GM12878 (cell line): ENCODE measurements around the gene MPST. TPM values are rescaled to one million over a fixed set of nuclear protein-coding genes. Genes with fewer than 3 reads are reported as not detected.

Experiments used
- ATAC-seq: fragments of 200-7000 bp; cut with Tn5 transposase; 3 replicates; pipeline ENCODE4 v1.9.1; 2020; ENCODE audit warnings: mild to moderate bottlenecking, moderate library complexity
- BruUV-seq: library from RNA; stranded (reverse); fragments of 400-500 nt; replicated peaks from 2 replicates; lab custom pipeline; 2021; lab: Mats Ljungman, UMichigan
- CTCF ChIA-PET: fragments of 300-600 bp; sonication (Branson Sonifier 250); formaldehyde crosslinking; extraction: SDS; loops from one replicate; lab custom pipeline; 2021; ENCODE audit warnings: inconsistent platforms; lab: Yijun Ruan, JAX
- POLR2A ChIA-PET: fragments of 350-600 bp; formaldehyde crosslinking; extraction: SDS; loops from one replicate; lab custom pipeline; 2021; ENCODE audit warnings: inconsistent platforms; lab: Charles Lee
- RAD21 ChIA-PET: fragments of 300-600 bp; sonication (Branson Sonifier 250); formaldehyde crosslinking; loops from one replicate; lab custom pipeline; 2023; ENCODE audit warnings: antibody characterized with exemption; ENCODE audit not compliant: unreplicated experiment; lab: Charles Lee
- SMC1A ChIA-PET: fragments of 300-600 bp; sonication (Branson Sonifier 250); formaldehyde crosslinking; loops from one replicate; lab custom pipeline; 2023; ENCODE audit not compliant: unreplicated experiment, uncharacterized antibody; lab: Charles Lee
- DNase-seq: peaks from one replicate; pipeline ENCODE4 v3.0.0-alpha.2; 2011; ENCODE audit warnings: low read depth, low spot score
- FAIRE-seq: peaks from 3 replicates; lab custom pipeline; 2011; peaks lifted over from hg19 to GRCh38; lab: Jason Lieb, UNC
- H2AFZ ChIP-seq: 2 replicates; pipeline ENCODE4 v1.6.0; 2011; ENCODE audit warnings: low read depth, low read length, control low read depth; ENCODE audit not compliant: control insufficient read depth
- H3K27ac ChIP-seq: 2 replicates; pipeline ENCODE4 v1.5.1; 2011; ENCODE audit warnings: control low read depth; ENCODE audit not compliant: control insufficient read depth, insufficient read depth
- H3K27me3 ChIP-seq, 2 experiments: replicated peaks in 1 of 2; 2 replicates each; pipeline versions ENCODE4 v1.6.0 to v1.6.1; 2011; ENCODE audit warnings: low read length in 1 of 2; ENCODE audit not compliant: control insufficient read depth in 2 of 2, insufficient read depth in 2 of 2
- H3K36me3 ChIP-seq, 2 experiments: 2 replicates each; pipeline ENCODE4 v1.5.1; 2011; ENCODE audit warnings: low read length in 1 of 2; ENCODE audit not compliant: control insufficient read depth in 2 of 2, insufficient read depth in 2 of 2
- H3K4me1 ChIP-seq: 2 replicates; pipeline ENCODE4 v1.6.1; 2011; ENCODE audit warnings: mild to moderate bottlenecking, low read length, moderate library complexity, mixed read lengths; ENCODE audit not compliant: control insufficient read depth, insufficient read depth
- H3K4me2 ChIP-seq: 2 replicates; pipeline ENCODE4 v1.6.0; 2011; ENCODE audit warnings: control low read depth; ENCODE audit not compliant: control insufficient read depth, insufficient read depth
- H3K4me3 ChIP-seq: fragments of 200-600 bp; sonication (generic); 2 replicates; pipeline ENCODE4 v1.5.1; 2016
- H3K79me2 ChIP-seq: 2 replicates; pipeline ENCODE4 v1.6.0; 2011; ENCODE audit warnings: low read length; ENCODE audit not compliant: control insufficient read depth, insufficient read depth
- H3K9ac ChIP-seq: 2 replicates; pipeline ENCODE4 v1.8.0; 2011; ENCODE audit warnings: low read length, control low read depth, mixed read lengths; ENCODE audit not compliant: control insufficient read depth, insufficient read depth
- H3K9me3 ChIP-seq: replicated peaks from 3 replicates; pipeline ENCODE4 v1.5.1; 2011; ENCODE audit warnings: mild to moderate bottlenecking, low read length; ENCODE audit not compliant: control insufficient read depth, insufficient read depth
- H4K20me1 ChIP-seq: 2 replicates; pipeline ENCODE4 v1.6.0; 2011; ENCODE audit not compliant: control insufficient read depth, insufficient read depth
- BRCA1 ChIP-seq: IDR thresholded peaks from 2 replicates; pipeline ENCODE4 v1.6.1; 2011; ENCODE audit warnings: low read depth, low read length, improper control_type of control experiment
- KLF5 ChIP-seq: fragments of 450-650 bp; IDR thresholded peaks from 2 replicates; pipeline ENCODE4 v1.6.1; 2014; ENCODE audit warnings: mild to moderate bottlenecking; ENCODE audit not compliant: partially characterized antibody
- PAX5 ChIP-seq: IDR thresholded peaks from 2 replicates; pipeline ENCODE4 v1.6.1; 2011; ENCODE audit warnings: low read depth, low read length, borderline replicate concordance
- RAD21 ChIP-seq: IDR thresholded peaks from 2 replicates; pipeline ENCODE4 v1.6.1; 2011; ENCODE audit warnings: mild to moderate bottlenecking, low read depth, low read length, moderate library complexity; ENCODE audit not compliant: insufficient read depth
- SKIL ChIP-seq: fragments of 450-650 bp; IDR thresholded peaks from 2 replicates; pipeline ENCODE4 v1.6.1; 2017; ENCODE audit warnings: mild to moderate bottlenecking, low read depth, inconsistent platforms; ENCODE audit not compliant: poor library complexity, severe bottlenecking
- SMC3 ChIP-seq: IDR thresholded peaks from 2 replicates; pipeline ENCODE4 v1.6.1; 2011; ENCODE audit warnings: low read length, improper control_type of control experiment, borderline replicate concordance
- ZBTB11 ChIP-seq: fragments of 450-650 bp; formaldehyde crosslinking; IDR thresholded peaks from 2 replicates; pipeline ENCODE4 v1.5.0; 2022; ENCODE audit warnings: mild to moderate bottlenecking, missing genetic modification characterization
- WGBS: methylation state at CpG from one replicate; pipeline ENCODE4 v1.1.6; 2016; ENCODE audit warnings: low lambda C conversion rate; ENCODE audit not compliant: insufficient replicate concordance, insufficient coverage; ENCODE audit errors: missing lambda C conversion rate; 5-methylcytosine and 5-hydroxymethylcytosine counted together
- in situ Hi-C: fragments of 300-500 bp; cut with MboI; formaldehyde crosslinking; loops from 9 replicates; pipeline ENCODE4 v1.14.3; 2018; ENCODE audit warnings: mixed read lengths
- intact Hi-C: fragments of 100-400 bp; cut with micrococcal nuclease; formaldehyde crosslinking; loops from one replicate; pipeline ENCODE4 v1.14.2; 2022; ENCODE audit not compliant: unreplicated experiment
- polyA plus RNA-seq, 11 experiments: library from polyadenylated mRNA; depleted of rRNA in 4 of 11; unstranded in 6 of 11; stranded (reverse) in 5 of 11; fragments of >200 nt; fragmentation: Nextera tagmentation in 4 of 11; fragmentation: Illumina TruSeq in 1 of 11; extraction: Ambion mirVana in 4 of 11; extraction: Trizol in 1 of 11; gene quantifications; 1 replicate in 1 of 11; 2 replicates in 10 of 11; pipeline versions ENCODE4 v1.2.1 to v1.2.3, GENCODE V29; 2011 to 2016; ENCODE audit warnings: inconsistent platforms in 2 of 11, missing spikeins in 2 of 11, low read depth in 1 of 11
- total RNA-seq, 4 experiments: library from RNA; depleted of rRNA in 3 of 4; stranded (reverse); fragments of >200 nt in 3 of 4; fragmentation: Illumina TruSeq in 1 of 4; extraction: Trizol in 1 of 4; gene quantifications; 2 replicates each; pipeline versions ENCODE4 v1.2.1 to v1.2.3, GENCODE V29; 2013 to 2021
- TF ChIP-seq, protein P1 (sequence below), 3 experiments: IDR thresholded peaks in 2 of 3; conservative IDR thresholded peaks in 1 of 3; 2 replicates each; pipeline ENCODE4 v1.5.1; 2011; ENCODE audit warnings: low read depth in 3 of 3, low read length in 3 of 3, mild to moderate bottlenecking in 3 of 3, control low read depth in 2 of 3, moderate library complexity in 2 of 3, inconsistent platforms in 1 of 3, mixed read lengths in 1 of 3; ENCODE audit not compliant: control insufficient read depth in 2 of 3, insufficient read depth in 1 of 3; ENCODE audit errors: extremely low read depth in 1 of 3

MPST gene
- total and polyA plus RNA-seq, 10 of the 15 experiments (the other 5 are each of a cell fraction or from before 2014, with no cell fraction given), result 0.95 to 88.7 (median 38.5) TPM

DNA sequence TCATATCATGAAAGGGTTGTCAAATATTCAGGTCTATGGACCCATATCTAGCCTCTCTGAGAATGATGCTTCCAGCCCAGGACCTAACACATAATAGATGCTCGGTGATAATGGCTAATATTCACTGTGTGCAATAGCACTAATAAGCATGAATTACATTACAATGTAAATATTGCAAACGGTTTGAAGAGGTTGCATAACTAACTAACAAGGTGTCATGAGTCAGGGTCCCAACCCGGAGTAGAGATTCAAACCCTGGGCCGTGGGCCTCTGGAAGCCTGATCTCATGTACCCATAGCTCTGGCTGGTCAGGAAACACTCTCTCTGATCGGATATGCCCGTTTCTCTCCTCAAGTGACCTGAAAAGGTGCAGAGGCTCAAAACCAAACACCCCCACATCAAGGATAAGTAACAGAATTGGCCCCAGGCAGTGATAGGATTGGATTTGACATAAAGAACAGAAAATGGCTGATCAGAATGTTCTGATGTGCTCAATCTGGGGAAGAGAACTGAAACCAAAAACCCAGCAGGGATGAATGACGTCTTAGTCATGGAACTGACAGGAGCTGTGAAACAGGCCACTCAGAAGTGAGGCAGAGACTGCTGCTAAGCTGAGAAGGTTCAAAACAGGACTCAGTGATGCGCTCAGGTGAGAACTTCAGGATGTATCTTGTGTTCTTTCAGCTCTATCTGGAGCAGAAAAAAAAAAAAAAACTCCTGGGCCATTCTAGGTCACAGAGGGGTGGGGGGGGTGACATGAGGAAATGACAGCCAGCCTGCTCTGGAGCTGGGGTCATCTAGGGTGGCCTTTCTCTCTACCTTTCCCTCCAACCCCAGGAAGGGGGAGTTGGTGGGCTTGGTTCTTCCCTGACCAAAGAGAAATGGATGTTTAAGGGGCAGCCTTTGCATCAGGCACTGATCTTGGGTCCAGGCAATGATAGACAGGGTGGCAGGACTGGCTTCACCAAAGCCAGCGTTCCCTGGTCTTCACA is 25.4 kb downstream of the MPST start (continued):
- TF ChIP-seq SKIL (no peak), PAX5 (no peak)

DNA sequence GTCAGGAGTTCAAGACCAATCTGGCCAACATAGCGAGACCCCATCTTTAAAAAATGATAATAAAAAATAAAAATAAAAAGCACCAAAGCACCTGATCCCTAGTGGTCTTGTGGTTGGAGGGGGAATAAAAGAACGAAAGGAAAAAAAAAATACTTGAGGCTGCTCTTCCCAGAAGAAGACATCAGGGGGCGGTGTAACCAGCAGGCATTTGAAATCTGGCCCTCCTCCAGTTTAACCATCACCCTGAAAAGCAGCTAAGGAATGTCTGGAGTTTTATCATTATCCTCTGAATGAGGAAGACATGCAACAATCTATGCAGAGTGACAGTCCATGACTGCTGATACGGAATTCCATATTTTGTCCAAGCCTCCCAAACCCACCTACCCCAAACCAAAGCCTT is 26.4 kb downstream of the MPST start:
- no peak overlapping the region for H3K4me2 ChIP-seq
- RAD21 ChIA-PET, result interaction anchor here (0.7 to 2.3 kb wide), 9 partner anchors 27 to 192 kb away, joined by 3 to 10 read pairs (median 4); partner anchors contain the start of gene TST
- no peaks in the 10 kb centered on the region for H3K9me3 ChIP-seq
- DNase-seq (no peak), FAIRE-seq (peak; percentile 49), ATAC-seq (no peak)
- H3K27me3 ChIP-seq, result peaks cover 0 to 2% of the 10 kb centered on the region in 2 experiments; a peak in 1 of 4 replicates
- H4K20me1 ChIP-seq, result no peaks in the 10 kb centered on the region
- no TSS peak for BruUV-seq
- peaks cover 10% of the 10 kb centered on the region for H3K4me1 ChIP-seq
- H3K27ac ChIP-seq, result no peak overlapping the region
- no peaks in the 10 kb centered on the region for H3K79me2 ChIP-seq
- POLR2A ChIA-PET, result no interaction called here
- SMC1A ChIA-PET, result interaction anchor here (0.7 to 2.7 kb wide), 3 partner anchors 147 to 219 kb away, joined by 4 to 19 read pairs (median 5); no protein-coding TSS in a partner anchor
- H3K9ac ChIP-seq, result no peak overlapping the region
- intact Hi-C loops (loop anchor here (10.0 kb wide), 1 partner anchor 191 kb away; no protein-coding TSS in a partner anchor), in situ Hi-C loops (no loop called here)
- CTCF ChIA-PET, result interaction anchor here (0.6 to 4.6 kb wide), 23 partner anchors 8 to 516 kb away, joined by 3 to 39 read pairs (median 6); partner anchors contain the start of genes IFT27, IL2RB, MPST and TST
- 23% methylated on average over 4 of the region's 4 CpGs for WGBS
- H3K4me3 ChIP-seq, result no peak overlapping the region
- TF ChIP-seq, protein P1, sequence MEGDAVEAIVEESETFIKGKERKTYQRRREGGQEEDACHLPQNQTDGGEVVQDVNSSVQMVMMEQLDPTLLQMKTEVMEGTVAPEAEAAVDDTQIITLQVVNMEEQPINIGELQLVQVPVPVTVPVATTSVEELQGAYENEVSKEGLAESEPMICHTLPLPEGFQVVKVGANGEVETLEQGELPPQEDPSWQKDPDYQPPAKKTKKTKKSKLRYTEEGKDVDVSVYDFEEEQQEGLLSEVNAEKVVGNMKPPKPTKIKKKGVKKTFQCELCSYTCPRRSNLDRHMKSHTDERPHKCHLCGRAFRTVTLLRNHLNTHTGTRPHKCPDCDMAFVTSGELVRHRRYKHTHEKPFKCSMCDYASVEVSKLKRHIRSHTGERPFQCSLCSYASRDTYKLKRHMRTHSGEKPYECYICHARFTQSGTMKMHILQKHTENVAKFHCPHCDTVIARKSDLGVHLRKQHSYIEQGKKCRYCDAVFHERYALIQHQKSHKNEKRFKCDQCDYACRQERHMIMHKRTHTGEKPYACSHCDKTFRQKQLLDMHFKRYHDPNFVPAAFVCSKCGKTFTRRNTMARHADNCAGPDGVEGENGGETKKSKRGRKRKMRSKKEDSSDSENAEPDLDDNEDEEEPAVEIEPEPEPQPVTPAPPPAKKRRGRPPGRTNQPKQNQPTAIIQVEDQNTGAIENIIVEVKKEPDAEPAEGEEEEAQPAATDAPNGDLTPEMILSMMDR (IDR thresholded peaks at IDR 0.05 in 2 of 3, conservative IDR thresholded peaks at IDR 0.05 in 1 of 3; ENCODE audit: control insufficient read depth in 2 of 3, extremely low read depth in 1 of 3, insufficient read depth in 1 of 3, low read depth in 3 of 3, low read length in 3 of 3), result peak; percentile 46 to 55 (median 55)
- TF ChIP-seq RAD21 (peak; percentile 46), KLF5 (no peak), BRCA1 (no peak), ZBTB11 (CRISPR knock-in tag) (no peak), SMC3 (peak; percentile 37; the same call in 1 of the 2 replicates)
- no peaks in the 10 kb centered on the region for H3K36me3 ChIP-seq
- H2AFZ ChIP-seq, result no peak overlapping the region
